Endothelial cell of umbilical vein (primary cell): ENCODE results near the gene FOXP1. TPM values are rescaled to one million over a fixed set of nuclear protein-coding genes. Genes with fewer than 3 reads are reported as not detected.

ENCODE experiments used
- BruUV-seq: library from RNA; stranded (reverse); fragments of 400-500 nt; replicated peaks from 2 replicates; lab custom pipeline; 2021; lab: Mats Ljungman, UMichigan
- CTCF ChIA-PET: fragments of 300-600, 350-600 bp; sonication (Branson Sonifier 250); formaldehyde crosslinking; loops from one replicate; lab custom pipeline; 2021; ENCODE audit warnings: antibody characterized with exemption, inconsistent platforms; lab: Charles Lee
- POLR2A ChIA-PET: fragments of 300-600, 350-600 bp; sonication (Branson Sonifier 250); formaldehyde crosslinking; loops from one replicate; lab custom pipeline; 2021; ENCODE audit warnings: antibody characterized with exemption, inconsistent platforms; lab: Charles Lee
- DNase-seq: peaks from one replicate; pipeline ENCODE4 v3.0.0-alpha.2; 2011; ENCODE audit warnings: low read depth, low spot score
- FAIRE-seq: peaks from 2 replicates; lab custom pipeline; 2011; peaks lifted over from hg19 to GRCh38; lab: Jason Lieb, UNC
- H2AFZ ChIP-seq: 2 replicates; pipeline ENCODE4 v1.6.0; 2012; ENCODE audit warnings: low read depth, low read length, control low read depth, inconsistent platforms
- H3K27ac ChIP-seq: 2 replicates; pipeline ENCODE4 v1.5.1; 2011; ENCODE audit warnings: low read depth, mild to moderate bottlenecking, control low read depth, low read length, moderate library complexity; ENCODE audit not compliant: insufficient read depth
- H3K27me3 ChIP-seq, 2 experiments: 2 replicates each; pipeline versions ENCODE4 v1.6.0 to v1.6.1; 2011; ENCODE audit warnings: low read length in 2 of 2, mixed read lengths in 1 of 2; ENCODE audit not compliant: control insufficient read depth in 2 of 2, insufficient read depth in 2 of 2
- H3K36me3 ChIP-seq, 2 experiments: 2 replicates in 1 of 2; 3 replicates in 1 of 2; pipeline ENCODE4 v1.5.1; 2011; ENCODE audit warnings: low read length in 2 of 2, mild to moderate bottlenecking in 1 of 2, moderate library complexity in 1 of 2; ENCODE audit not compliant: control insufficient read depth in 2 of 2, insufficient read depth in 2 of 2; ENCODE audit errors: extremely low read depth in 1 of 2
- H3K4me1 ChIP-seq: 3 replicates; pipeline ENCODE4 v1.5.1; 2011; ENCODE audit warnings: mild to moderate bottlenecking, low read length; ENCODE audit not compliant: control insufficient read depth, insufficient read depth; ENCODE audit errors: extremely low read depth
- H3K4me2 ChIP-seq: 2 replicates; pipeline ENCODE4 v1.6.1; 2011; ENCODE audit warnings: low read length, control low read depth, mixed read lengths; ENCODE audit not compliant: insufficient read depth
- H3K4me3 ChIP-seq, 3 experiments: fragments of 200-600 bp in 1 of 3; sonication (generic), shearing (Covaris generic) in 1 of 3; replicated peaks in 1 of 3; 2 replicates each; pipeline ENCODE4 v1.5.1; 2011 to 2016; ENCODE audit warnings: control low read depth in 3 of 3, low read length in 3 of 3, mild to moderate bottlenecking in 2 of 3, inconsistent platforms in 1 of 3, low read depth in 1 of 3, moderate library complexity in 1 of 3; ENCODE audit not compliant: insufficient read depth in 1 of 3
- H3K79me2 ChIP-seq: 2 replicates; pipeline ENCODE4 v1.6.0; 2012; ENCODE audit warnings: low read length, inconsistent platforms; ENCODE audit not compliant: control insufficient read depth, insufficient read depth
- H3K9ac ChIP-seq: replicated peaks from 2 replicates; pipeline ENCODE3; 2011; ENCODE audit warnings: low read length, control low read depth; ENCODE audit not compliant: insufficient read depth; ENCODE audit errors: extremely low read depth
- H3K9me1 ChIP-seq: replicated peaks from 3 replicates; pipeline ENCODE4 v1.6.0; 2011; ENCODE audit warnings: mild to moderate bottlenecking, low read length; ENCODE audit not compliant: control insufficient read depth, insufficient read depth; ENCODE audit errors: extremely low read depth
- H3K9me3 ChIP-seq: replicated peaks from 2 replicates; pipeline ENCODE4 v1.5.1; 2012; ENCODE audit warnings: low read length, inconsistent platforms; ENCODE audit not compliant: control insufficient read depth, insufficient read depth
- H4K20me1 ChIP-seq: replicated peaks from 2 replicates; pipeline ENCODE3; 2011; ENCODE audit warnings: mild to moderate bottlenecking, low read length; ENCODE audit not compliant: control insufficient read depth, insufficient read depth; ENCODE audit errors: extremely low read depth
- CTCF ChIP-seq, 2 donors: IDR thresholded peaks; 1 replicate in 1 of 2; 2 replicates in 1 of 2; pipeline ENCODE4 v1.5.1; 2011; ENCODE audit warnings: low read length in 2 of 2, mild to moderate bottlenecking in 2 of 2, moderate library complexity in 2 of 2, control low read depth in 1 of 2, inconsistent platforms in 1 of 2, low read depth in 1 of 2; ENCODE audit not compliant: insufficient read depth in 1 of 2; ENCODE audit errors: extremely low read depth in 1 of 2
- EZH2 ChIP-seq: IDR thresholded peaks from 2 replicates; pipeline ENCODE4 v1.6.1; 2012; ENCODE audit warnings: borderline replicate concordance, low read depth, mild to moderate bottlenecking, moderate library complexity, low read length, inconsistent platforms; ENCODE audit not compliant: severe bottlenecking
- FOS ChIP-seq: IDR thresholded peaks from 2 replicates; pipeline ENCODE4 v1.6.1; 2011; ENCODE audit warnings: mild to moderate bottlenecking, low read length, moderate library complexity, borderline replicate concordance; ENCODE audit not compliant: insufficient read depth
- GATA2 ChIP-seq: IDR thresholded peaks from 2 replicates; pipeline ENCODE4 v1.7.0; 2011; ENCODE audit warnings: low read depth, mild to moderate bottlenecking, moderate library complexity, mixed read lengths, low read length; ENCODE audit not compliant: insufficient read length, insufficient read depth
- JUN ChIP-seq: IDR thresholded peaks from 2 replicates; pipeline ENCODE4 v1.6.1; 2011; ENCODE audit warnings: borderline replicate concordance, low read depth; ENCODE audit not compliant: insufficient read length, insufficient read depth
- MAX ChIP-seq: IDR thresholded peaks from 2 replicates; pipeline ENCODE4 v1.6.1; 2011; ENCODE audit not compliant: insufficient read depth, insufficient read length
- MYC ChIP-seq: IDR thresholded peaks from one replicate; pipeline ENCODE4 v1.6.1; 2011; ENCODE audit warnings: mild to moderate bottlenecking, low read depth, low read length
- POLR2A ChIP-seq: IDR thresholded peaks from 2 replicates; pipeline ENCODE4 v1.6.1; 2012; ENCODE audit warnings: low read depth, mild to moderate bottlenecking, control low read depth, low read length
- POLR2AphosphoS5 ChIP-seq: IDR thresholded peaks from 2 replicates; pipeline ENCODE4 v1.6.1; 2012; ENCODE audit warnings: low read depth, mild to moderate bottlenecking, control low read depth, low read length, moderate library complexity; ENCODE audit not compliant: insufficient read depth
- dilution Hi-C: fragments of 300-500 bp; cut with MboI; formaldehyde crosslinking; loops from one replicate; pipeline ENCODE4 v1.15.0; 2019; ENCODE audit warnings: low sequenced_read_pairs; ENCODE audit not compliant: extremely low pct_ligation_motif_present
- intact Hi-C: fragments of 100-400 bp; cut with micrococcal nuclease; formaldehyde crosslinking; loops from one replicate; pipeline ENCODE4 v1.10.0; 2022
- polyA plus RNA-seq, 4 experiments: library from polyadenylated mRNA; depleted of rRNA in 3 of 4; stranded (reverse) in 3 of 4; unstranded in 1 of 4; fragments of >200 nt; gene quantifications; 2 replicates each; pipeline versions ENCODE4 v1.2.1 to v1.2.3, GENCODE V29; 2011 to 2012; ENCODE audit warnings: missing spikeins in 1 of 4
- total RNA-seq: library from RNA; stranded (reverse); gene quantifications from 2 replicates; pipeline ENCODE4 v1.2.3, GENCODE V29; 2021

The FOXP1 gene
- total and polyA plus RNA-seq, 2 donors (not counting 3 experiments of a cell fraction or from before 2014, with no cell fraction given): 41.0 to 107 TPM

GRCh38 chr3:71094658-71095209 is 488.8 kb downstream of the FOXP1 start:
- TF ChIP-seq POLR2AphosphoS5: no peak
- TF ChIP-seq POLR2A: no peak
- no peak for TF ChIP-seq GATA2
- no peak for TF ChIP-seq FOS
- no peak for TF ChIP-seq EZH2
- TF ChIP-seq MYC: no peak
- no peak for TF ChIP-seq MAX
- no peak for TF ChIP-seq CTCF (IDR thresholded peaks at IDR 0.05; ENCODE audit: extremely low read depth in 1 of 2, insufficient read depth in 1 of 2, low read depth in 1 of 2, low read length in 2 of 2)
- no peak for TF ChIP-seq JUN
- H2AFZ ChIP-seq: no peak overlapping the region
- no peaks in the 10 kb centered on the region for H3K9me3 ChIP-seq
- BruUV-seq: no TSS peak
- H3K4me2 ChIP-seq: no peak overlapping the region
- ChIA-PET CTCF (interaction anchor here (1.3 to 1.5 kb wide), 2 partner anchors 10 to 11 kb away, joined by 3 to 4 read pairs; no protein-coding TSS in a partner anchor), POLR2A (no interaction called here)
- H3K4me1 ChIP-seq: no peaks in the 10 kb centered on the region
- no peaks in the 10 kb centered on the region for H3K27me3 ChIP-seq
- no peaks in the 10 kb centered on the region for H3K36me3 ChIP-seq
- intact Hi-C loops (no loop called here), dilution Hi-C loops (no loop called here)
- peaks cover 3% of the 10 kb centered on the region for H3K79me2 ChIP-seq
- no peaks in the 10 kb centered on the region for H3K9me1 ChIP-seq
- H3K27ac ChIP-seq: no peak overlapping the region
- H4K20me1 ChIP-seq: no peaks in the 10 kb centered on the region
- FAIRE-seq (no peak), DNase-seq (no peak)
- no peak overlapping the region for H3K9ac ChIP-seq
- H3K4me3 ChIP-seq: no peak overlapping the region
